Ovary (tissue), 9 donors: ENCODE results near the gene FBLN2. TPM values are rescaled to one million over a fixed set of nuclear protein-coding genes. Genes with fewer than 3 reads are reported as not detected.
"Not testable (repeated sequence)": the region's sequence is repeated elsewhere in the genome, so short reads cannot be mapped to it uniquely, and the experiment has no call there.

ENCODE experiments used
- DNase-seq, 5 donors: peaks; one replicate each; pipeline ENCODE4 v3.0.0-alpha.2; 2019 to 2020
- H3K27ac ChIP-seq, 2 donors: fragments of 200-600 bp; one replicate each; pipeline versions ENCODE4 v1.5.1 to v1.8.0; 2019 to 2022
- H3K27me3 ChIP-seq: fragments of 200-600 bp; one replicate; pipeline ENCODE4 v1.8.0; 2022
- H3K36me3 ChIP-seq: fragments of 200-600 bp; sonication (generic); one replicate; pipeline ENCODE4 v1.5.1; 2019
- H3K4me1 ChIP-seq: one replicate; pipeline ENCODE4 v1.8.1; 2013; ENCODE audit warnings: mild to moderate bottlenecking, moderate library complexity; ENCODE audit not compliant: insufficient read depth
- H3K4me3 ChIP-seq: fragments of 200-600 bp; sonication (generic); one replicate; pipeline ENCODE4 v1.5.1; 2017
- H3K9me3 ChIP-seq, 2 donors: fragments of 200-600 bp in 1 of 2; sonication (generic) in 1 of 2; one replicate each; pipeline versions ENCODE4 v1.5.1 to v1.8.1; 2013 to 2019; ENCODE audit warnings: mild to moderate bottlenecking in 1 of 2, moderate library complexity in 1 of 2
- EP300 ChIP-seq: sonication (generic); formaldehyde crosslinking; IDR thresholded peaks from one replicate; pipeline ENCODE4 v1.6.1; 2017; ENCODE audit warnings: antibody characterized with exemption
- POLR2A ChIP-seq: fragments of 450-650 bp; IDR thresholded peaks from one replicate; pipeline ENCODE4 v1.6.1; 2017; ENCODE audit warnings: antibody characterized with exemption, mild to moderate bottlenecking, moderate library complexity
- WGBS, 3 donors: extraction: QIAGEN DNeasy Blood & Tissue Kit in 1 of 3; methylation state at CpG; one replicate each; pipeline versions ENCODE4 v1.1.5 to v1.1.7; 2013 to 2017; 5-methylcytosine and 5-hydroxymethylcytosine counted together
- intact Hi-C, 4 donors: fragments of 100-400 bp; cut with DNase I; formaldehyde crosslinking; loops; one replicate each; pipeline versions ENCODE4 v1.11.0 to v1.15.1; 2022 to 2023
- polyA plus RNA-seq, 2 donors: library from polyadenylated mRNA; stranded (reverse); fragments of 200-250 nt in 1 of 2; fragments of 350-450 nt in 1 of 2; fragmentation: Illumina TruSeq in 1 of 2; extraction: RNeasy Lipid Tissue Mini Kit (QIAGEN cat#74804) in 1 of 2; gene quantifications; one replicate each; pipeline ENCODE4 v1.2.3, GENCODE V29; 2013 to 2014
- total RNA-seq, 7 donors: library from RNA; depleted of rRNA in 2 of 7; stranded (reverse); fragments of >200 nt in 2 of 7; fragmentation: NEBNext Ultra II Directional in 3 of 7; extraction: Animal tissue kit (Norgen Biotek cat#: 25700) in 3 of 7; gene quantifications; one replicate each; pipeline versions ENCODE4 v1.1.0 to v1.2.4, GENCODE V29; 2016 to 2023
- TF ChIP-seq, protein P1 (sequence below), 3 donors: fragments of 450-650 bp in 2 of 3; fragments of 200-600 bp in 1 of 3; IDR thresholded peaks; one replicate each; pipeline versions ENCODE4 v1.5.1 to v1.8.0; 2016 to 2022; ENCODE audit warnings: antibody characterized with exemption in 3 of 3, mild to moderate bottlenecking in 1 of 3
- donor health status: DM: no; HTN: no; CAD: no; lungs with moderate emphysema.
- donor health status: DM: no; HTN: no; CAD: no.
- donor health status: Bipolar disorder and iron deficiency.
- donor health status: DM: yes; HTN: yes; CAD: no.
- donor health status: DM: no; HTN: no; CAD: no.
- donor health status: DM: yes; HTN: yes; CAD: no.

Gene FBLN2
- total and polyA plus RNA-seq, 9 donors: 4.0 to 18.2 (median 8.1) TPM

DNA sequence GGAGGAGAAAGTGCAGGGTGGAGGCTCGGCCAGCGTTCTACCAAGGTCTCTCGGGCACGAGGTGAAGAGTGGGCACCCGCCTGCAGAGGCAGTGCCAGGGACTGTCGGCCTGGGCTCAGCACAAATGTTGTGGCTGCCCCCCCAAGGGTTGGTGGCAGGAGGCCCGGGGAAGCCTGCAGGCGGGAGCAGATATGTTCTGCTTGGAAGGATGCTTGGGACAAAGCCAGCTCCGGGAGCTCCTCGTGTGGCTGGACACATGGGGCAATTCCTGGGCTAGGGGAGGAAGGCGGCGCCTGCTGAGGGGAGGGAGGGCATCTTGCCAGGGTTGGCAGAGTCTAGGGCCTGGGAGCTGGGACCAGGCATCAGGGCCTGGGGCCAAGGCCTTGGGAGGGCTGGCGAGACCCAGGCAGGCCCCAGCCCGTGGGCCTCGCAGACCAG is 30.4 kb upstream of the FBLN2 start:
- Histone ChIP-seq H3K27ac (no peak overlapping the region), H3K36me3 (no peaks in the 10 kb centered on the region), H3K4me1 (no peaks in the 10 kb centered on the region), H3K4me3 (no peak overlapping the region), H3K27me3 (no peaks in the 10 kb centered on the region), H3K9me3 (no peaks in the 10 kb centered on the region)
- intact Hi-C loops: no loop called here
- TF ChIP-seq POLR2A (no peak), EP300 (no peak)
- TF ChIP-seq, protein P1, sequence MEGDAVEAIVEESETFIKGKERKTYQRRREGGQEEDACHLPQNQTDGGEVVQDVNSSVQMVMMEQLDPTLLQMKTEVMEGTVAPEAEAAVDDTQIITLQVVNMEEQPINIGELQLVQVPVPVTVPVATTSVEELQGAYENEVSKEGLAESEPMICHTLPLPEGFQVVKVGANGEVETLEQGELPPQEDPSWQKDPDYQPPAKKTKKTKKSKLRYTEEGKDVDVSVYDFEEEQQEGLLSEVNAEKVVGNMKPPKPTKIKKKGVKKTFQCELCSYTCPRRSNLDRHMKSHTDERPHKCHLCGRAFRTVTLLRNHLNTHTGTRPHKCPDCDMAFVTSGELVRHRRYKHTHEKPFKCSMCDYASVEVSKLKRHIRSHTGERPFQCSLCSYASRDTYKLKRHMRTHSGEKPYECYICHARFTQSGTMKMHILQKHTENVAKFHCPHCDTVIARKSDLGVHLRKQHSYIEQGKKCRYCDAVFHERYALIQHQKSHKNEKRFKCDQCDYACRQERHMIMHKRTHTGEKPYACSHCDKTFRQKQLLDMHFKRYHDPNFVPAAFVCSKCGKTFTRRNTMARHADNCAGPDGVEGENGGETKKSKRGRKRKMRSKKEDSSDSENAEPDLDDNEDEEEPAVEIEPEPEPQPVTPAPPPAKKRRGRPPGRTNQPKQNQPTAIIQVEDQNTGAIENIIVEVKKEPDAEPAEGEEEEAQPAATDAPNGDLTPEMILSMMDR (IDR thresholded peaks at IDR 0.05): no peak
- no peak for DNase-seq
- 58 to 65% (median 61%) methylated on average over 15 of the region's 15 CpGs for WGBS, 3 donors

DNA sequence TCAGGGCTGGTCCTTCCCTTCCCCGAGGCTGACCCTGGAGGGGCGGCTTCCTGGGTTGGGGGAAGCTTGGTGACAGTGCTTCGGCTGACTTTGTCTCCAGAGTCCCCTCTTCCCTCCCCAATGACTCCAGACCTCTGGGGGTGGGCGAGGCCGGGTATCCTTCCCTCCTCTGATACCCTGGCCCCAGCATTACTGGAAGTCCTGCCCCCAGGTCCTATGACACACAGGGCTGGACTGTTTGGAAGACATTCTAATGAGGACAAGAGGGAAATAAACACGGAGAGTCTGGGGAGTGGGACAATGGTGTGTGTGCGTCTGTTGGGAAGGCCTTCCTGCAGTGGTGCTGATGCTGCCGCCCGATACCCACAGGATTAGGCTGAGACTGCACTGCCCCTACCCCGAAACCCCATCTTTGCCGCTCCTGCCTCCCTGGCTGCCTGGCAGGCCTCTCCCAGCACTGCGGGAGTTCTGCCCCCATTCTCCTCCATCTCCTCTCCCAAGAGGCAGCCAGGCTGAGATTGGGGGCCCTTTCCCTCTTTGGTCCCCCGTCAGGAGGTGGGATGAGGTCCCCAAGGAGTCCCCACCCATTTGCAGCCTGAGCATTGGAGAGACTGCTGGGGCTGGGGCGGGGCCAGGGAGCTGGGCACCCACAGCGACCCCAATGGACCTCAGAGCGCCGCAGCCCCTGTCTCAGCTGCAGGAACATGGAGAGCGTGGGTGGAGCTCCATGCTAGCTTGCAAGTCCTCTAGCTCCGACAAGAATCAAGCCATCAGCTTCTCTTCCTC is 29.7 kb upstream of the FBLN2 start:
- H3K4me3 ChIP-seq: no peak overlapping the region
- no peaks in the 10 kb centered on the region for H3K4me1 ChIP-seq
- intact Hi-C loops: no loop called here
- DNase-seq: peak in 1 of 5 donors; percentile 14
- H3K27me3 ChIP-seq: no peaks in the 10 kb centered on the region
- no peaks in the 10 kb centered on the region for H3K9me3 ChIP-seq
- TF ChIP-seq, protein P1 (IDR thresholded peaks at IDR 0.05): no peak
- TF ChIP-seq EP300: no peak
- no peak for TF ChIP-seq POLR2A
- 78 to 84% (median 82%) methylated on average over 17 to 19 of the region's 19 CpGs for WGBS, 3 donors
- no peaks in the 10 kb centered on the region for H3K36me3 ChIP-seq
- no peak overlapping the region for H3K27ac ChIP-seq

DNA sequence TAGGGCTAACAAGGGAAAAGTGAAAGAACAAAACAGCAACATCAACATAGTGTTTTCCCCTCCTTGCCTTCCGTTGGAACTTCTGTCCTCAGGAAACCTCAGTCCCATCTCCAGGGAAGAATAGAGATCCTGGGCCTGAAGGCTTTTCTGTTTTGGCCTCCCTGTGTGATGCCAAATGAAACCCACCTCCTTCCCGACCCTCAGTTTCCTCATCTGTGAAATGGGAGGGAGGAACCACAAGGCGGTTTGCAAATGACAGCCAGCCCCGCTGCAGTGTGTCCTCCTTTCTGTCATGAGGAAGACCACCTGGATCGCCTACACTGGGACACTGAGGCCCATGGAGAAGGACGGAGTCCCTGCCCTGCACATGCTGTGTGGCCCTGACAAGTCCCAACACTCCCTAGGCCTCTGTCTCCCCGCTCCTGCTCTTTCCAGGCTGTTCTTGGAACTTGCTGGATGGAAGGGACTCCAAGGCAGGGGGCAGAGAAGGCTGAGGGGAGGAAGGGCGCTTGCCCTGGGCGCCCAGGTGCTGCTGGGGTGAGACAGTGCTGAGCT is 28.5 kb upstream of the FBLN2 start:
- TF ChIP-seq, protein P1 (IDR thresholded peaks at IDR 0.05): no peak
- TF ChIP-seq EP300: no peak
- TF ChIP-seq POLR2A: no peak
- no peak overlapping the region for H3K27ac ChIP-seq
- no peaks in the 10 kb centered on the region for H3K36me3 ChIP-seq
- DNase-seq: no peak
- WGBS, 3 donors: 85 to 90% (median 89%) methylated on average over 9 of the region's 9 CpGs
- H3K4me1 ChIP-seq: no peaks in the 10 kb centered on the region
- intact Hi-C loops: no loop called here
- no peaks in the 10 kb centered on the region for H3K9me3 ChIP-seq
- H3K27me3 ChIP-seq: no peaks in the 10 kb centered on the region
- no peak overlapping the region for H3K4me3 ChIP-seq

DNA sequence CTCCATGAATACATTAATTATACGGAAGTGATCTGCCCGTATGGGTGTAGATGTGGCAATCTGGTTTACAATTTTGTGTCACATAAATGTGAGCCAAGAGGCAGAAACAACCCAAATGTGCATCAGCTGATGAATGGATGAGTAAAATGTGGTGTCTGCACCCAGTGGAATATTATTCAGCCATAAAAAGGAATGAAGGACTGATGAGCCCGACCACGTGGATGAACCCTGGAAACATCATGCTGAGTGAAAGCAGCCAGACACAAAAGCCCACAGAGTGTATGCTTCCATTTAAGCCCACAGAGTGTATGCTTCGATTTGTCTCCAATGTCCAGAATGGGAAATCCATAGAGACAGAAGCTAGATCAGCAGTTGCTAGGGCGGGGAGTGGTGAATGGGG is 27.6 kb upstream of the FBLN2 start:
- Histone ChIP-seq H3K4me3 (no peak overlapping the region), H3K4me1 (no peaks in the 10 kb centered on the region), H3K27ac (no peak overlapping the region), H3K27me3 (no peaks in the 10 kb centered on the region), H3K9me3 (no peaks in the 10 kb centered on the region), H3K36me3 (no peaks in the 10 kb centered on the region)
- 63 to 84% (median 64%) methylated on average over 6 of the region's 6 CpGs for WGBS, 3 donors
- TF ChIP-seq, protein P1 (IDR thresholded peaks at IDR 0.05): no peak
- no peak for TF ChIP-seq POLR2A
- no peak for TF ChIP-seq EP300
- no peak for DNase-seq
- intact Hi-C loops: no loop called here

DNA sequence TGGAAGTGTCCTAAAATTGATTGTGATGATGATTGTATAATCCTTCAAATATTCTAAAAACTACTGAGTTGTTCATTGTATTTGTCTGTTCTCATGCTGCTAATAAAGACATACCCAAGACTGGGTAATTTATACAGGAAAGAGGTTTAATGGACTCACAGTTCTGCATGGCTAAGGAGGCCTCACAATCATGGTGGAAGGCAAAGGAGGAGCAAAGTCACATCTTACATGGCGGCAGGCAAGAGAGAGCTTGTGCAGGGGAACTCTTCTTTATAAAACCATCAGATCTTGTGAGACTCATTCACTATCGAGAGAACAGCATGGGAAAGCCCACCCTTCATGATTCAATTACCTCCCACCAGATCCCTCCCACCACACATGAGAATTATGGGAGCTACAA is 27.2 kb upstream of the FBLN2 start:
- intact Hi-C loops, H3K9me3 ChIP-seq, DNase-seq, H3K36me3 ChIP-seq, H3K4me3 ChIP-seq, H3K27ac ChIP-seq, H3K4me1 ChIP-seq, H3K27me3 ChIP-seq: not testable (repeated sequence)
- 95 to 98% (median 98%) methylated on average over 2 of the region's 2 CpGs for WGBS, 3 donors
